Karpas-422 (cell line): ENCODE data around the gene CKLF. TPM values are rescaled to one million over a fixed set of nuclear protein-coding genes. Genes with fewer than 3 reads are reported as not detected.

Experiments used
- DNase-seq: peaks from one replicate; pipeline ENCODE4 v3.0.0-alpha.2; 2015
- H2AFZ ChIP-seq: fragments of 200-600 bp; sonication (generic); 2 replicates; pipeline ENCODE4 v1.6.1; 2014; ENCODE audit warnings: antibody characterized with exemption, low read length, mixed read lengths
- H3K27ac ChIP-seq: fragments of 200-600 bp; sonication (generic); 2 replicates; pipeline ENCODE4 v1.5.1; 2014; ENCODE audit warnings: mild to moderate bottlenecking, low read length, moderate library complexity
- H3K27me3 ChIP-seq: fragments of 200-600 bp; sonication (generic); 2 replicates; pipeline ENCODE4 v1.6.1; 2014; ENCODE audit warnings: low read length, mixed read lengths
- H3K36me3 ChIP-seq: fragments of 200-600 bp; sonication (generic); 2 replicates; pipeline ENCODE4 v1.6.1; 2014; ENCODE audit warnings: low read length, mixed read lengths; ENCODE audit not compliant: insufficient read depth
- H3K4me1 ChIP-seq: fragments of 200-600 bp; sonication (generic); 2 replicates; pipeline ENCODE4 v1.6.1; 2014; ENCODE audit warnings: mild to moderate bottlenecking, low read length, mixed read lengths
- H3K4me2 ChIP-seq: fragments of 200-600 bp; sonication (generic); 2 replicates; pipeline ENCODE4 v1.6.1; 2014; ENCODE audit warnings: low read length, low read depth, mild to moderate bottlenecking; ENCODE audit not compliant: poor library complexity, severe bottlenecking
- H3K4me3 ChIP-seq: fragments of 200-600 bp; sonication (generic); 2 replicates; pipeline ENCODE4 v1.5.1; 2014; ENCODE audit warnings: mild to moderate bottlenecking, antibody characterized with exemption, low read length, mixed read lengths
- H3K79me2 ChIP-seq: fragments of 200-600 bp; sonication (generic); 2 replicates; pipeline ENCODE4 v1.6.1; 2014; ENCODE audit warnings: mild to moderate bottlenecking, low read length, mixed read lengths
- H3K9ac ChIP-seq: fragments of 200-600 bp; sonication (generic); 2 replicates; pipeline ENCODE4 v1.6.0; 2014; ENCODE audit warnings: low read length
- H3K9me2 ChIP-seq: fragments of 200-600 bp; sonication (generic), shearing (Covaris generic); replicated peaks from 2 replicates; pipeline ENCODE4 v1.6.0; 2014; ENCODE audit warnings: mild to moderate bottlenecking, low read length, moderate library complexity; ENCODE audit not compliant: insufficient read depth
- H3K9me3 ChIP-seq: fragments of 300-700, 200-600 bp; sonication (generic); 2 replicates; pipeline ENCODE4 v1.6.1; 2014; ENCODE audit warnings: low read length, mixed read lengths
- H4K20me1 ChIP-seq: fragments of 200-600 bp; sonication (generic); 2 replicates; pipeline ENCODE4 v1.6.1; 2014; ENCODE audit warnings: mild to moderate bottlenecking, antibody characterized with exemption, low read length, low read depth; ENCODE audit not compliant: insufficient read depth
- total RNA-seq: library from RNA; depleted of rRNA; stranded (reverse); fragments of >200 nt; shearing (Covaris generic); gene quantifications from 2 replicates; pipeline ENCODE4 v1.2.3, GENCODE V29; 2014; ENCODE audit warnings: low replicate concordance

Gene CKLF
- total RNA-seq, 1 experiment from 2014 or later: 61.3 TPM

GRCh38 chr16:66516509-66516807, 35.9 kb upstream of the CKLF start:
- H3K36me3 ChIP-seq: no peaks in the 10 kb centered on the region
- DNase-seq: no peak
- H4K20me1 ChIP-seq: no peaks in the 10 kb centered on the region
- peaks cover 20% of the 10 kb centered on the region for H3K4me1 ChIP-seq
- H3K27me3 ChIP-seq: no peaks in the 10 kb centered on the region
- peak overlapping the region; percentile 96 for H2AFZ ChIP-seq
- no peak overlapping the region for H3K4me3 ChIP-seq
- no peak overlapping the region for H3K27ac ChIP-seq
- H3K9ac ChIP-seq: peak overlapping the region; percentile 37
- no peaks in the 10 kb centered on the region for H3K9me2 ChIP-seq
- H3K79me2 ChIP-seq: no peaks in the 10 kb centered on the region
- peak overlapping the region; percentile 57 for H3K4me2 ChIP-seq
- no peaks in the 10 kb centered on the region for H3K9me3 ChIP-seq

DNA sequence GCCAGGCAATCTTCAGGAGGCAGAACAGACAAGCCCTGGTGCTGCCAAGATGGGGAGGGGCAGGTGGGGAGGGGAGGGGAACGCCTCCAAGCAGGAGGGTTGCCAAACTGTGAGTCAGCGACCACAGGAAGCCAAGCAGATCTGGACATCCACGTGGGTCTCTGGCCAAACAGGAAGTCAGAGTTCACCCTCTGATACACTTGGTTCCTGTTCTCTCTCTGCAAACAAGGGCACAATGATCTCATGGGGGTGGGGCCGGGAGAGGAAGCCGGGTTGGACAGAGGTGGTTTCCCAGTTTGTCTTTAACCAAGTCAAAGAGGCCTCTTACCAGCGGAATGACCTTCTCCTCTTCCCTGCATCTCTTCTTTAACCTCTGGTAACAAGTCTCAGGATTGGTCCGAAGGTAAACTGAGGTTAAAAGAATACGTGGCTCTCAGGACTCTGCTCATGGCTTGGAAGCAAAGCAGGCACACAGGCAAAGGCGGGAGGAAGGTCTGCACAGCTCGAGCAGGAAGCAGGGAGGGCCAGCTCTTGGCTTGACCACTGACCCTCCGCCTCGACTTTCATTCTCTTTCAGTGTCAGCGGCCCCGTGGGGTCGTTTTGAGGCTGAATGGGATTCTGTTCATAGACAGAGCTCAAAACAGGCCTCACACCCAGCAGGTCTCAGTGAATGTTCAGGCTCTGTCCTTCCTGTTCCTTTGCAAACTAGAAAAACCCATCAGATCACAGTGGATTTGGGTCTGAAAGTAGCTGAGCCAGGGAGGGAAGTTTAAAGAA, 35.4 kb upstream of the CKLF start:
- peak overlapping the region; percentile 37 for H3K9ac ChIP-seq
- no peaks in the 10 kb centered on the region for H3K9me3 ChIP-seq
- 0 out of 2 replicates have a peak overlapping the region, but pooled peaks have one; percentile 25 for H3K27ac ChIP-seq
- peak overlapping the region; percentile 96 for H2AFZ ChIP-seq
- no peaks in the 10 kb centered on the region for H3K79me2 ChIP-seq
- no peaks in the 10 kb centered on the region for H4K20me1 ChIP-seq
- no peaks in the 10 kb centered on the region for H3K9me2 ChIP-seq
- peak overlapping the region; percentile 30; the same call in 1 of the 2 replicates for H3K4me3 ChIP-seq
- H3K4me1 ChIP-seq: peaks cover 20% of the 10 kb centered on the region
- peak; percentile 92 for DNase-seq
- no peaks in the 10 kb centered on the region for H3K27me3 ChIP-seq
- H3K4me2 ChIP-seq: peak overlapping the region; percentile 57
- H3K36me3 ChIP-seq: no peaks in the 10 kb centered on the region

DNA sequence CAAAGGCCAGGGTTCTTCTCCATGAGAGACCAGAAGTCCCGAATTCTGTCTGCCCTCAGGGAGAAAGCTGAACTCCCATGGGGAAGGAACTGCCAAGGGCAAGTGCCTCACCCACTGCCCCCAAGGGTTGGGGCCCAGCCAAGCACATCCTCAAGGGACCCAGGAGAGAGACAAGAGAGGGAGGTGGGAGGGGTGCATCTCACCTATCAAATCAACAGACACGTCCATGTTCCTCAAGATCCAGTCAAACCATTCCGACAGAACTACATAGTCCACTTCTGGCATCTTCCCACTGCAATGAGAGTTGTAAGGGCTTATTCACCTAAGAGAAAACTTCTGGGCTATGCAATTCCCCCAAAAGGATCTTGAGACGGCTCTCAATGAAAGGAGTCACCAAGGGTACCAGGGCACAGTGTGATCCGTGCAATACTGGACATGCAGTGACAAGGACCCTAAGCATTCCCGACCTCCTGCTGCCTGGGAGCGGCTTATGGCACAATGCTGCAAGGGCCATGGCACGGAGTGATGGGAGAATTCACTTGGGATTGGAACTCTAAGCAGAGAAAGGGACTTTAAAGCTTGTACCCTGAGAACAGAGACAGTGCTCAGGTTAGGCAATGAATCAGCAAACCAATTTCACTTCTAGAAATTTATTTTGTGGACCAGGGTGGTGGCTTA, 34.7 kb upstream of the CKLF start:
- Histone ChIP-seq H3K27me3 (no peaks in the 10 kb centered on the region), H3K4me3 (0 out of 2 replicates have a peak overlapping the region, but pooled peaks have one; percentile 30), H3K27ac (no peak overlapping the region), H4K20me1 (no peaks in the 10 kb centered on the region), H3K36me3 (no peaks in the 10 kb centered on the region), H3K4me2 (peak overlapping the region; percentile 57), H3K9ac (peak overlapping the region; percentile 36; the same call in 1 of the 2 replicates), H2AFZ (no peak overlapping the region), H3K9me2 (no peaks in the 10 kb centered on the region), H3K79me2 (no peaks in the 10 kb centered on the region), H3K9me3 (no peaks in the 10 kb centered on the region), H3K4me1 (peaks cover 20% of the 10 kb centered on the region)
- no peak for DNase-seq

DNA sequence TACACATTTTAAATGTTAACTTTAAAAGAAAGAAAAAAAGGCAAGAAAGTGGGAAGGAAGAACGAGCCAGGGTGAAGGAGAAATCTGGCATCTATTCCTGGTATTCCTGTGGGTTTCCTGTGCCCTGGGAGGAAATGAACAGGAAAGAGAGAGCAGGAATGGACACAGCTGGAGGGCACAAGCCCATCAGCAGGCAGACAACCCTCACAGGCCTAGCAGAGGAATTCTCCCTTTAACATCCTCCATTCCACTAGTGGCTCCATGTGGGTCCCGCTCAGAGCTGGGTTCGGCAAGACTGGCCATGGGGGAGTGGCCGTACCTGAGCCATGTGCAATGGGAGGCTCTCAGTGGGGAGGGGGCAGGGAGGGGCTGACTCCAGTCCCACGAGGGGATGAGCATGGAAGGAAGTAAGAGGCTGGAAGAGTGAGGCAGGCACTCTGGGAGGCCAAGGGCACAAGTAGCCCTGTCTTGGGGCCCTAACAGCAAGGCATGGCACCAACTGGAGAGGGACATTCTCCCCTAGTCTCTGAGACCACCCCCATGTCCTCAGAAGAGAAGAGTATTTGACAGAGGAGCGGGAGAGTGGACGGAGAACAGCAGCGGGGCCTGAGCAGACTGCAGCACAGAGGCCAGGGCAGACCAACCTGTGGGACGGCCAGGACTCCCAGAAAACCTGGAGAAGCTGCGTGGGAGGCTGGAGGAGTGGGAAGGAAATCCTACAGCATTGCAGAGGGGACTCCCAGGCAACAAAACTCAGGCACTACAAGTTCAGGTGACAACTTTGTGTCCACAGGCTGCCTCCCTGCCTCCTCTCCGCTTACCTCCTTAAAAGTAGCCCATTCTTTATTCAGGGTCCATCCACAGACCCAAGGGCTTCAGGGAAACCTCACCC, 32.6 kb upstream of the CKLF start:
- no peaks in the 10 kb centered on the region for H3K36me3 ChIP-seq
- no peaks in the 10 kb centered on the region for H3K9me2 ChIP-seq
- H3K4me3 ChIP-seq: no peak overlapping the region
- no peak overlapping the region for H3K9ac ChIP-seq
- no peak overlapping the region for H2AFZ ChIP-seq
- no peak for DNase-seq
- peaks cover 23% of the 10 kb centered on the region for H3K4me1 ChIP-seq
- no peaks in the 10 kb centered on the region for H3K9me3 ChIP-seq
- H3K27ac ChIP-seq: no peak overlapping the region
- no peaks in the 10 kb centered on the region for H3K27me3 ChIP-seq
- no peaks in the 10 kb centered on the region for H4K20me1 ChIP-seq
- H3K79me2 ChIP-seq: no peaks in the 10 kb centered on the region
- H3K4me2 ChIP-seq: no peak overlapping the region

DNA sequence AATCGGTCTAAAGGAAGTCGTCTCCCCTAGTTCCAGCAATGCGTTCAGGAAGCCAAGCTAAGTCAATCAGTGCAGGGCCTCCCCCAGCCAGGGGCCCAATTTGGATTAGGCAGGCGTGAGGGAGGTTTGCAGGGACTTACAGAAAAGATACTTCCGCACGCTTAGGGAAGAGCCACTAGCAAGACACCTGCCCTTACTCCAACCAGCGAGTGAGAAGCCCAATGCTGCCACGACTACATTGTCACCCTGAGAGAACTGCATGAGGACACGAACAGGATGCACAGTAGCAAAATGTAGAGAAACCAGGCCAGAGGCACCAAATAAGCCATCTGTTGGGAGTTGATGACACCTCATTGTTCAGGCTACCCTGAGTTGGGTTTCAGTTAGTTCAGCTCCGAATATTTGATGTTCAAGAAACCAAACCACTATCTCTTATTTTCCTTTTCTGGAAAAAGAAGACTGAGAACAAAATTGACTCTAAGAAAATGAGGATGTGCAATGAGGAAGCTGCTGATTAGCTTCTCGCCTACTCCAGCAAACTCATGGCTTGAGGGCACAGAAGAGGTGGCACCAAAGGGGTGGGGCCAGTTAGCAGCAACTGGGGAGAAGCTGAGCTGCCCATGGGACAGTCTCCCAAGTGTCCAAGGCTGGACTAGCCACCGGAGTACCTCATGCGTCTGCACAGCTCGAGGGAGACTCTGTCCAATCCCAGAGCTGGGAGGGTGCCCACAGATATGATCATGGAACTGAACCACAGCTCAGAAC, 31.8 kb upstream of the CKLF start:
- no peaks in the 10 kb centered on the region for H3K36me3 ChIP-seq
- H3K27me3 ChIP-seq: no peaks in the 10 kb centered on the region
- no peaks in the 10 kb centered on the region for H4K20me1 ChIP-seq
- DNase-seq: no peak
- H3K9me2 ChIP-seq: no peaks in the 10 kb centered on the region
- H3K4me3 ChIP-seq: no peak overlapping the region
- H3K9me3 ChIP-seq: no peaks in the 10 kb centered on the region
- H3K27ac ChIP-seq: no peak overlapping the region
- H3K79me2 ChIP-seq: no peaks in the 10 kb centered on the region
- H3K4me2 ChIP-seq: no peak overlapping the region
- peaks cover 27% of the 10 kb centered on the region for H3K4me1 ChIP-seq
- H2AFZ ChIP-seq: no peak overlapping the region
- no peak overlapping the region for H3K9ac ChIP-seq

DNA sequence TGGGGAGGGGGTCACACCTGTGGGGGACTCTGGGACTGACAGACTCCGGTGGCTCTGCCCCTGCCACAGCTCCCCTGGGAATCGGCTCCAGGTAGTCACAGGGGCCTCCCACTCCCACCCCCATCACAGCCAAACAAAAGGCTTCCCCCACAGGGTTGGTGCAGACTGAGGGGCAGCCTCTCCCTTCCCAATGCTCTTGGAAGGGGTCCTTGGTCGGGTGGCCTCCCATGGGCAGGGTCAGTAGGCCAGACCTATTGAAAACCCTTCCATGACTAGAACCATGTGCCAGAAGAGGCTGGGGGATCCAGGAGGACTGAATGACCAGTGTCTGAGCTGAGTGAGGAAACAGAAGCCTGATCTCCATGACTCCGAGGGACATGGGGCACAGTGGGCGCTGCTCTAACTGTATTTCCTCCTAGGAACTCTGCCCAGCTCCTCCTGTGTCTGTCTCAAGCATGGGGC, 31.1 kb upstream of the CKLF start:
- Histone ChIP-seq H3K4me3 (no peak overlapping the region), H3K27ac (no peak overlapping the region), H3K36me3 (no peaks in the 10 kb centered on the region), H3K9me2 (no peaks in the 10 kb centered on the region), H3K4me1 (peaks cover 25% of the 10 kb centered on the region), H3K79me2 (no peaks in the 10 kb centered on the region), H3K9me3 (no peaks in the 10 kb centered on the region), H3K27me3 (no peaks in the 10 kb centered on the region), H4K20me1 (no peaks in the 10 kb centered on the region), H3K9ac (no peak overlapping the region), H2AFZ (no peak overlapping the region), H3K4me2 (no peak overlapping the region)
- no peak for DNase-seq

GRCh38 chr16:66521951-66522771, 30.2 kb upstream of the CKLF start:
- no peak for DNase-seq
- Histone ChIP-seq H3K4me2 (no peak overlapping the region), H3K27ac (no peak overlapping the region), H3K9ac (no peak overlapping the region), H3K9me2 (no peaks in the 10 kb centered on the region), H3K27me3 (no peaks in the 10 kb centered on the region), H4K20me1 (no peaks in the 10 kb centered on the region), H3K36me3 (no peaks in the 10 kb centered on the region), H3K4me1 (peaks cover 16% of the 10 kb centered on the region), H3K9me3 (no peaks in the 10 kb centered on the region), H2AFZ (no peak overlapping the region), H3K79me2 (no peaks in the 10 kb centered on the region), H3K4me3 (no peak overlapping the region)
